Measurements from ENCODE around the gene IPCEF1.
"Not testable (repeated sequence)": the region's sequence is repeated elsewhere in the genome, so short reads cannot be mapped to it uniquely, and the experiment has no call there.

IPCEF1 gene

DNA sequence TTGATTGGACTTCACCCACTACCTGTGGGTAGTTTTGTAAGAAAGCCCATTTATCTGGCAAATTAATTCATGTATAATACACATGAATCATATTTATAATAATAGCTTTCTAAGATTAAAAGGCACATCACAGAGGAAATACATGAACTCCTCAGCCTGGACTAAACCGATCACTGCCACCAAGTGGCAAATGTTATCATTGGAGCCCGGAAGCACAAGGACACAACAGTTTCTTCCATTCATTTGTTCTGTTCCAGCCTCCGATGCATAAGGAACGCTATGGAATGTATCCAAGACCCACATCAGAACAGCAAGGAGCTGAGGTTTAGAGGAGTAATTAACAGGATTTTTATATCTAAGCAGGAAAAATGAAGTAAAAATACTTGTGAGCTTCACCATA is 13.9 kb upstream of the IPCEF1 start:
- DNase-seq = no peak

DNA sequence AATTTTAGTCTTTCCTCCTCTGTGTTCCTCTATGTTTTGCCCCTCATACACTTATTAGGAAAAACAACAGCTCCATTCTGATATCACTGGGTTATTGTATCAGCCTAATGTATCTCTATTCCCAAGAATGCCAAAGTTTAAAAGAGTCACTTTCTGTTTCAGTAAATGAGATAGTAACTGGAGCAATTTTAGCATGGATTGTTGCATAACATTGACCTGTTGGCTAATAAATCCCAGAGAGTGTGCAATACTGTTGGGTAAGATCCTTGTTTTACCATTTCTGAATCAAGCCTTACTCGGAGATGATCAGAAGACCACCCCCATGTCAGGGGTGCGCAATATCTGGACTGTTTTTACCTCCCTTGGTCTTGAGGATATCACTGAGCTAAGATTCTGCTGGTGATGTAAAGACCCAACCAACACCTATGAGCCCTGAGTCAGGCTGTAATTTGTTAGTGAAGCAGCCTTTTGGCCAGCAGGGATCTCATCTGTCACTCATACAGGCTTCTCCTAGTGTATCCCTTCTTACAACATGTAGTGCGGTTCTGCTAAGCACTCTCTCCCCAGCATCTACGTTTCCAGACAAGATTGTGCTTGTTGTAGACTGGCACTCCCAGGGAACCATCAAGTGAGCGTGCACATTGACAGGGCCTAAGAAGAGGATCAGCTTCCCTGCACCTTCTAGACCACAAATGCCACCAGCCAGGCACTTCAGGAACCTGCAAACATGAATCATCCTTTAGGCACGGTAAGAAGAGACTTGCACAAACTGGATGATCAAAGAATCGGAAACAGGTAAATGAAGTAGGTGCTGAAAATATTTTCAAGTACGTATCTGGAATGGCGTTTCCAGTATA is 11.5 kb upstream of the IPCEF1 start:
- no peak for DNase-seq

GRCh38 chr6:154367336-154367735 is 10.7 kb upstream of the IPCEF1 start:
- no peak for DNase-seq

DNA sequence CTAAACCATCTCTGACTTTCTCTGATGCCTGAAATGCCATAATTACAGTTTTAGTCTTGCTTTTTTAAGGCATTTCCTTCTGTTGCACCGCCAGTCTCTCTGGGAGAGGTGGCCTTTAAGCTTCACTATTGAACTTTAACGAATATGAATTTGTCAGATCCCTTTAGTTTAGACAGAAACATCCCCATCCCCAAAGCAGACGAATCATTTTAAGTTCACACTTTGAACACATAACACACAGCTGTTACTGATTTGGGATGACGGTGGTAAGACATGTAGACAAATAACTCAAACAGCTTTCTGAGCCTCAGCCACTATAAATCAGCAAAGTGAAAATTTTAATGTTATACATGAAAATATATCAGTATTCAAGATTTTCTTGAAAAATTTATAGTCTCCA is 7.2 kb upstream of the IPCEF1 start:
- DNase-seq = no peak

GRCh38 chr6:154361476-154361875 is 4.9 kb upstream of the IPCEF1 start:
- no peak for DNase-seq

DNA sequence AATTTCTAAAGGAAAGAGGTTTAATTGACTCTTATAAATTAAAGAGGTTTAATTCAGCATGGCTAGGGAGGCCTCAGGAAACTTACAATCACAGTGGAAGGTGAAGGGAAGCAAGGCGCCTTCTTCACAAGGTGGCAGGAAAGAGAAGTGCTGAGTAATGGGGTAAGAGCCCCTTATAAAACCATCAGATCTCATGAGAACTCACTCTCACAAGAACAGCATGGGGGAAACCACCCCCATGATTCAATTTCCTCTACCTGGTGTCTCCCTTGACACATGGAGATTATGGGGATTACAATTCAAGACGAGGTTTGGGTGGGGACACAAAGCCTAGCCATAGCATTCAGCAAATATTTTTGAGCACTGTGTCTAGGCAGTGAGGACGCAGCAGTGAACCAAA is 3.9 kb upstream of the IPCEF1 start:
- DNase-seq = no peak

- no peak for DNase-seq
These were observed 3.1 kb upstream of the IPCEF1 start for GRCh38 chr6:154359679-154360078.

DNA sequence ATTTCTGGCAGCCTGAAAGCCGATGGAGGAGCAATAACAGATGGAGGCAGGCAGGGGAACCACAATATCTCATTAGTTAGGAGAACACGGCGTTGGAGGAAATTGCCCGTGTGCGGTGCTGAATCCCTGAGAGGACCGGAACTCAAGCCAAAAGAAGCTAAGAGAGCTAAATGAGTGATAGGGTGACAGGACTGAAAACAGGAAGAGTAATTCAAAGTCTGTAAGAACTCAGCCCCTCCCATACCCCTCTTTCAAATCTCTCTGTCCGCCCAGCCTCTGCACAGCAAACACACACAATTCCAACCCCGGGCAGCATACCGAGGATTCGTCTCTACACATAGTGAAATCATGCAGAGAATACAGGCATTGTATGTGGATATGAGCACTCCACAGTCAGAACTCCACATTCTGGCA is 2.6 kb upstream of the IPCEF1 start:
- DNase-seq = no peak

GRCh38 chr6:154358019-154358545 is 1.5 kb upstream of the IPCEF1 start:
- no peak for DNase-seq

DNA sequence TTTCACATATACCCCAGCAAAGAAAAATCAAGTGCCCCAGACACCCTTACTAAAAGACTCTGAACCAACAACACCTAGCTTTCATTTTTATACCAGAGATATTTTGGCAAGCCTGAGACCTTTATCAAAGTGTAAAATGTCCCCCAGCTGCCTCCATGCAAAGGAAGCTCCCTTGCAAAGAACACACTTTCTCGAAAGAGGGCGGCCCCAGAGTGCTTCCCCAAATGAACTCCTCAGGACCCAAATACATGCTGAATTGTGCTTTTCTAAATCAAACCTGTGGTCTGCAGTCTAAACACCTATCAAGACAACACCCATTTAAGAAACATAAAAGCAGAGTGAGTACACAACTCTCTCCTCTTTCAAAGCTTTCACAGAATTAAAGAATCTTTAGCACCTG is 490 bp downstream of the IPCEF1 start:
- DNase-seq = no peak

GRCh38 chr6:154354265-154354777 is 2.3 kb downstream of the IPCEF1 start:
- no peak for DNase-seq

- no peak for DNase-seq
These were observed 3.0 kb downstream of the IPCEF1 start for GRCh38 chr6:154353626-154354025.

GRCh38 chr6:154352898-154353585 is 3.6 kb downstream of the IPCEF1 start:
- DNase-seq = no peak

DNA sequence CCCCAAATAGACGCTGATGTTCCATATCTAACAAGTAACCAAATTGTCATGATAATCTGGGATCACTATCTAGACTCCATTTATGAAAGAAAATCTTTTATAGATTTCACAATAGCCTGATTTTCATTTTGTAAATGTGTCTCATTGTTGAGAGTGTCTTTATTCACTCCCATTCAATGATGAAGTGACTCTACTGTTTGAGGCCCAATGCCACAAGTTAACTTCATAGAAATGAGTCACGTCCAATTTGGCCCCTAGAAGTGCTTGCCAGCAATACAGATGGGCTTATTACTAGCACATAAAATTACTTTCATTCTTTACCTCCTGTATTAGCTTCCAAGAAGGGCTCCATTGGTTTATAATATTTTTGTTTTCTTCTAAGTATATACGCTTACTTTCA is 6.3 kb downstream of the IPCEF1 start:
- DNase-seq = no peak

GRCh38 chr6:154347981-154348380 is 8.6 kb downstream of the IPCEF1 start:
- no peak for DNase-seq

DNA sequence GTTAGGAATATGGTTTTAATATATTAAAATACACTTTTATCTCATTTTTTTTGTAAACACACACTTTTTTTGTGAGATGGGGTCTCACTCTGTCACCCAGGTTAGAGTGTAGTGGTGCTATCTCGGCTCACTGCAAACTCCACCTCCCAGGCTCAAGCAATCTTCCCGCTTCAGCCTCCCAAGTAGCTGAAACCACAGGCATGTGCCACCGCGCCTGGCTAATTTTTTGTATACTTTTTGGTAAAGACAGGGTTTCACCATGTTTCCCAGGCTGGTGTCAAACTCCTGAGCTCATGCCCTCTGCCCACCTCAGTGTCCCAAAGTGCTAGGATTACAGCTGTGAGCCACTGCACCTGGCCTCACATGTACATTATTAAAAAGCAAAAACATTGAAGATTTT is 10.8 kb downstream of the IPCEF1 start:
- no peak for DNase-seq

- no peak for DNase-seq
These were observed 12.9 kb downstream of the IPCEF1 start for GRCh38 chr6:154343473-154344308.

- no peak for DNase-seq
These were observed 14.7 kb downstream of the IPCEF1 start for GRCh38 chr6:154341871-154342270.

DNA sequence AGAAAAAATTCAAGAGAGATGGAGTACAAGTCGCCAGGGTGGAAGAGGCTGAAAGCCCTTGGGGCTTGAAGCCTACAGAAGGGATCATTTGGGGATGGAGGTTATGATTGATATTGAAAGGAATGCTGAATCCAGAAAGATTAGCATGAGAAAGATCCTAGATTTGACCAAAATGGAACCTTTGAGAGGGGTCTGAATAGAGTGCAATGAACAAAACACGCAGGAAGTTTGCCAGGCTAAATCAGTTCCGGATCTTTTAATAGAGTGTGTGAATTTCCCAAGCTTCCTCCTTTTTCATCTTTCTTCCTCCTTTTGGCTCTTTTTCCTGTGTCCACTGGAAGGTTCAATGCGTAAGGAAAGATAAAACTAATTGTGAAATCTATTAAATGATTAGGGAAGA is 15.3 kb downstream of the IPCEF1 start:
- no peak for DNase-seq

DNA sequence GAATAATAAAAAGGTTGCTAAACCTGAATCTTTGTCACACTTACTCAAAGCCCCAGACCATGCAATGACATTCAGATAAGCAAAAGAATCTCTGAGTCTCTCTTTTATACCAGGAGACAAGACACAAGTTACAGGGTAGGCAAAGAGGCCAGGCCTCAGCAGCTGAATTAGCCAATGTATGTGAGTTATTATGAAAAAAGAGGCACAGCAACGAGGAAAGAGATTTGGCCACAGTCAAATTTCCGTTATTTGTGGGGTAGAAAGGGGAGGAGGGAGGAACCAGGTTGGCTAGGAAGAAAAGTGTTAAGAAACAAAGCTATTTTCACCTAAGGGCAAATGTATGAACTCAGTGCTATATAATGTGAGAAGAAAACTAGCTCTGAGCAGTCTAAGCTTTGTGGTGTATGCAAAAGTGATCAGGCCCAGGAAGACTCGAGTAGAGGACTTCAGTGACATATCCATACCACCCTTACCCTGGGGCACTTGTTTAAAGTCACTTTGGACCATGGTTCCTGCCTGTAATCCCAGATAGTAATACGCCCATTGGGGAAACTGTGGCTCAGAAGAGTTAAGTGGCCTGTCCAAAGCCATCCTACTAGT is 19.1 kb downstream of the IPCEF1 start:
- no peak for DNase-seq

DNA sequence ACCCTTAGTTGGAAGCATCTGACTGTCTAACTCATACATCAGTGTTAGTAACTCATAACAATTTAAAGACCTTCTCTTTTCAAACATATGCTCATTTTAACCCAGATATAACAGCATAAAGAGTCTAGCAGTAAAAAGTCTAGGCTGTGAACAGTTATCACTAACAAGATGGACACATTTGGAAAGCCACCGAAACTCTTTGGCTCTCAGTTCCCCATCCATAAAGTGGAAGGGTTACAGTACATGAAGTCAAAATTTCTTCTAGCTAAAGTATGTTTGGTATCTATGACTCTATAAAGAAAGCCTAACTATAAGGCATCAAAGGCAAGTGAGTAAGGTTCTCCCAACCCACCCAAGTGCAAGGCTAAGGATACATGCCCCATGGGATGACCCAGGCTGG is 22.5 kb downstream of the IPCEF1 start:
- not testable (repeated sequence) for DNase-seq

GRCh38 chr6:154331750-154332149 is 24.9 kb downstream of the IPCEF1 start:
- no peak for DNase-seq
